GM12891 (cell line): ENCODE results near the gene PTPRG.

ENCODE experiments used
- DNase-seq: peaks from one replicate; pipeline ENCODE4 v3.0.0; 2011; ENCODE audit warnings: low spot score; ENCODE audit not compliant: insufficient read length
- FAIRE-seq: peaks from 2 replicates; lab custom pipeline; 2011; peaks lifted over from hg19 to GRCh38; lab: Jason Lieb, UNC
- PAX5 ChIP-seq: IDR thresholded peaks from 2 replicates; pipeline ENCODE4 v1.6.1; 2011; ENCODE audit warnings: low read length, moderate library complexity, mild to moderate bottlenecking; ENCODE audit not compliant: insufficient read depth, severe bottlenecking
- POLR2A ChIP-seq: IDR thresholded peaks from 2 replicates; pipeline ENCODE4 v1.6.1; 2011; ENCODE audit warnings: low read depth, low read length, control low read depth
- POLR2AphosphoS5 ChIP-seq: IDR thresholded peaks from 2 replicates; pipeline ENCODE4 v1.6.1; 2011; ENCODE audit warnings: low read depth, low read length, control low read depth
- POU2F2 ChIP-seq: IDR thresholded peaks from 2 replicates; pipeline ENCODE4 v1.6.1; 2011; ENCODE audit warnings: low read depth, mild to moderate bottlenecking, control low read depth, low read length, moderate library complexity
- SPI1 ChIP-seq: IDR thresholded peaks from 2 replicates; pipeline ENCODE4 v1.6.1; 2011; ENCODE audit warnings: low read depth, low read length, control low read depth
- TAF1 ChIP-seq: IDR thresholded peaks from 2 replicates; pipeline ENCODE4 v1.6.1; 2011; ENCODE audit warnings: low read depth, low read length, control low read depth

The PTPRG gene

DNA sequence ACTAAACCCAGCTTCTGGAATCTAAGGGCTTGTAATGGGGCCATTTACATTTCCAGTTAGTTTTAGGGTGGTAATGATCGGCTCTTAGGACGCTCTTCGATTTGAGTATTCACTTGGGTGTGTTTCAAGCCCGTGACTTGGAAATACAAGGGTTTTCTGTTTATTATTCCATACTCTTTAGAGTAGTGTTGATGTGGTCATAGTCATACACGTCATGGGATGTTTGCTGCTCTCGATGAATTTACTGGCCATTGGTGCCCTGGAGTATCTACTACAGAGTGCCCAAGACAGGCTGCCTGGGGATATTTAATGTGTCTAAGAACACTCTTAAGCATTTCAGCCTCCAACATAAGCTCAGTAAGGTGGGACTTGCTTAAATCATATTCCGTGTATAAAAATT lies 64.1 kb downstream of the PTPRG start:
- DNase-seq (no peak), FAIRE-seq (no peak)
- no peak for TF ChIP-seq PAX5
- no peak for TF ChIP-seq POLR2AphosphoS5
- TF ChIP-seq POU2F2 = no peak
- TF ChIP-seq TAF1 = no peak

DNA sequence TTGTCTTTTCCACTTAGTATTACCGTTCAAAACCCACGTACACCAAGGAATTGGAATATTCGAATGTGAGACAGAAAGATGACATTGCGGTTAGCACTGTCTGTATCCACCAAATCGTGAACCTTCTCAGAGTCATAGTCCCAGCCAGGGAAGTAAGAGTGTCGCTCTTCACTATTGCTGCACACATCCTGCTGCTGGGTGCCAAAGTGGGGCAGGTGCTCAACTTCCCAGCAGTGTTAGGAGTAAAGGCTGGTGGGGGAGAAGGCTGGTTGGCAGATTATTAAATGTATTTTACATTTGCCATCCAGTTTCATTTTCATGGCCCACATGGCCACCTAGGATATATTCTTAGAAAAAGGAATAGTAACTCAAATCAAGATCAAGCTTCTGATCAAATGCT lies 65.1 kb downstream of the PTPRG start:
- no peak for DNase-seq
- TF ChIP-seq PAX5 (no peak), POU2F2 (no peak), SPI1 (no peak), POLR2A (no peak), POLR2AphosphoS5 (no peak), TAF1 (no peak)
- no peak for FAIRE-seq

DNA sequence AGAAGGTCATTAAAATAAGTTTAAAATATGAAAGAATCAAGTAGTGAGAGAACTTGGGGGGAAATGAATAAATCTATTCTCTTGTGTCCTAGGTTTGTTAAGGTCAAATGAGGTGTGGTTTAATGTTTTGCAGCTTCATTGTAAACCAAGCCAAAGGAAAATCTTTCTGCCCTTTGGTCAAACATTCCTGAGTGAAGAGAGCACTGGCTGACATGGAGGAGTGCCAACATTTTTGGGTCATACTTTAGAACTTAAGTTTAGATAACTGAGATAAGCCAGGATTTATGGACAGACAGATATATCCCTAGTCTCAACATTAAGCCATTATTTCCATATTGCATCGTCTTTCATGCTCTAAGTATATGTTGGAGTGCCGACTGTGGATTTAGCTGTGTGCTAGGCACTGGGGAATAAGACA lies 66.4 kb downstream of the PTPRG start:
- FAIRE-seq = no peak
- TF ChIP-seq POLR2AphosphoS5 (no peak), TAF1 (no peak), POLR2A (no peak), PAX5 (no peak), SPI1 (no peak), POU2F2 (no peak)
- no peak for DNase-seq

GRCh38 chr3:61628636-61629035 lies 67.3 kb downstream of the PTPRG start:
- TF ChIP-seq PAX5 = no peak
- no peak for TF ChIP-seq POLR2AphosphoS5
- TF ChIP-seq SPI1 = no peak
- TF ChIP-seq POU2F2 = no peak
- TF ChIP-seq TAF1 = no peak
- no peak for TF ChIP-seq POLR2A
- DNase-seq = no peak
- no peak for FAIRE-seq

DNA sequence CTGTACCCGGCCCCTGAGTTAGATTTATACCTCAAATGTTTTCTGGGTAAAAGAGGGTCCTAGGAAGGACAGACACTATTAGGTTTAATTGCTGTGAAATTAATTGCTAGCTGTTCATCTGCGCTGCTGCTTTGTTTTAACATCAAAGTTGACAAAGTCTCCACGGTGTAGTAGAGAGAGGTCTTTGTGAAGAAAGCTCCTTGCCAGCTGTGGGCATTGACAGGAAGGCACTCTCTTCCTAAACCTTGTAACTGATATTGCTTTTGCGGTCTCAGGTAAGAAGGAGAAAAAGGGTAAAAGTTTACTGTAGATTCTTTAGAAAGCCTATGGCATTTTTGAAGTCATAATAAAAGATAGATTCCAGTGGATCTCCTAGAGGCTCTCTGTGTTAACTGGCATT lies 68.1 kb downstream of the PTPRG start:
- DNase-seq = no peak
- no peak for TF ChIP-seq PAX5
- TF ChIP-seq POLR2A = no peak
- no peak for TF ChIP-seq POLR2AphosphoS5
- no peak for TF ChIP-seq POU2F2
- TF ChIP-seq TAF1 = no peak
- no peak for TF ChIP-seq SPI1
- FAIRE-seq = no peak

DNA sequence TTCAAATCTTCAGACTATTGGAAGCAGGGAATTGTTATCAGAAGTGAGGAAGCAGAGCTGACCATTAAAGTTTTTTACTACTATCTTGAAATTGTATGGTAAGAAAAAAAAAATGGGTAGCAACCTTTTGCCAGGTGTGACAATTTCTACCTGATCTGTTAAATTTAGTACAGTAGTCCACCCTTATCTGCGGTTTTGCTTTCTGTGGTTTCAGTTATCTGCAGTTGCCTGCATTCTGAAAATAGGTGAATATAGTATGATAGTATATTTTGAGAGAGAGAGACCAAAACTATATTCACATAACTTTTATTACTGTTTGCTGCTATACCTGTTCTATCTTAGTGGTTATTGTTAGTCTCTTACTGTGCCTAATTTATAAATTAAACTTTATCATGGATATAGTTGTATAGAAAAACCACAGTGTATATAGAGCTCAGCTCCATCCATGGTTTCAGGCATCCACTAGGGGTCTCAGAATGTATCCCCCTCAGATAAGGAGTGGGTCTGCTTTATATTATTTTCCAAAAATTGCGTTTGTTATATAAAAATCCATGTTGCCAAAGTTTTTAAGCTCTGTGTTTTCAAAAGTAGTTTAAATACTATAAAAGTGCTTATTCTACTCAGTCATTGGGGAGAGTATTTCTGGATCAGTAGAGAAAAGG lies 69.9 kb downstream of the PTPRG start:
- TF ChIP-seq POLR2A (no peak), PAX5 (no peak), POLR2AphosphoS5 (no peak), SPI1 (no peak), POU2F2 (no peak), TAF1 (no peak)
- DNase-seq = no peak
- no peak for FAIRE-seq

DNA sequence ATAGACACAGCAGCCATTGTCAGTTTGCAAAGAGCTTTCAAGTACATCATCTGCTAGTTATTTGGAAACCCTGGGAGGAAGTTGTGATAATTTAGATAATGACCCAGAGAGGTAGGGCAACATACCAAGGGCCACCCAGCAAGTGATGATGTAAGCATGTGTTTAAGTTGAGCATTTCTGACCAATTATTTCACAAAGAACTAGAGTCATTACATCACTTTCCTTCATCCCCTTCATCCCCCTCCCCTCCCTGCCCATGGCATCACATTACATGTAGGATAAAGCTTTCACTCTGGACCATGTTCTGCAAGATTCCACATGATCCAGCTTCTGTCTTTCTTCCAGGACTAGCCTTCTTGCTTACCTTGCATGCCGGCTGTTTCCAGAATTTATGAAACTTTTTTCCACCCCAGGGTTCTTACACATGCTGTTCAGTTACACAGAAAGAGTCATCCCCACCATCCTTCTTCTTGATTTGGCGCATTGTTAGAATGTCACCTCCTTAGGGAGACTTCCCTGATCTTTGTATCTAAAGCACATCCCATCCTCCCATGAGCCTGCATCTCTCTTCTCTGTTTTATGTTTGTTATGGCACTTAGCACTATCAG lies 71.3 kb downstream of the PTPRG start:
- DNase-seq = no peak
- TF ChIP-seq POLR2A = no peak
- no peak for TF ChIP-seq PAX5
- TF ChIP-seq POLR2AphosphoS5 = no peak
- no peak for TF ChIP-seq POU2F2
- TF ChIP-seq TAF1 = no peak
- TF ChIP-seq SPI1 = no peak
- no peak for FAIRE-seq

- no peak for DNase-seq
- FAIRE-seq = no peak
- TF ChIP-seq SPI1 (no peak), POLR2AphosphoS5 (no peak), PAX5 (no peak), POU2F2 (no peak), TAF1 (no peak), POLR2A (no peak)
Observed at GRCh38 chr3:61634678-61635077, 73.3 kb downstream of the PTPRG start.

DNA sequence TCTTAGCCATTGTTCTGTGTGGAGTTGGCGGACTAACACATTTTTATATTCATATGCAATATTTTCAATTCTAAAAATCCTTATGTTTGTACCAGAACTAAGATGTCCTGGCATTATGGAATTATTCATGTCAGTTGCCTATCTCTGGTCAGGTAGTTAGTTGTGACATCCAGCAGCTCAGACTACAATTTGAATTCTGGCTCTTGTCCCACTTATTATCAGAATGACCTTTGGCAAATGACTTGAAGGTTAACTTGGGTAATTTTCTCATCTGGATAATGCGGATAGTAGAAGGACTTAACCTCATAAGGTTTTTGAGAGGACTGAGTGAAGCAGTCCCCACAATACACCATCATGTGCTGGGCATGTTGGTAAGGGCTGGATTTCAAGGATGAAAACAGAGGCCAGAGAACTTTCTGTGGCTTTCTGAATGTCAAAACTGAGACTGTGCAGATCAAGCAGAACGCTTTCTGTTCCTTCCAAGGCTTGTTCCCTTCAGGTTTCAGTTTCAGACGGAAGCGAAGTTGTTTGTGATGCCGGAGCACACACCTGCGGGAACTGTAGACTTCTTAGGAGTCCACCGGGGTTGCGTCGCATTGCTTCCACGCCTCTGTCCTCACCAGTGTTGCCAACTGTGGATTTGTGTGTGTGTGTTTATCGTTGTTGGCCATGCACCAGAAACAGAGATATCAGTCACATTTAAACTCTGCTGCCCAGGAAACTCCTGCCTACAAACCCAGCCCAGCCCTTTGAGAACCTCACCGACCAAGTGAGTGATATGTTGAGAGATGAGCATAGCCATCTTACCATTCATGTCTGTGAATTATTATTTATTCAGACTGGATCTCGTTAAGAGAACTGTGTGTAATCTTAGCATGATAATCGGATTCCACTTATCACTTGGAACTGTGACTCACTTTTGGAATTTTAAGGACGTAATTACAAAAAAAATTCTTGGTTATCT lies 76.0 kb downstream of the PTPRG start:
- FAIRE-seq = peak; percentile 96
- TF ChIP-seq TAF1 (no peak), SPI1 (peak; percentile 96), PAX5 (peak; percentile 46), POLR2A (peak; percentile 34; the same call in 1 of the 2 replicates), POU2F2 (no peak), POLR2AphosphoS5 (no peak)
- DNase-seq = peak; percentile 18
